ENCODE results near the gene GALNT18.

The GALNT18 gene

DNA sequence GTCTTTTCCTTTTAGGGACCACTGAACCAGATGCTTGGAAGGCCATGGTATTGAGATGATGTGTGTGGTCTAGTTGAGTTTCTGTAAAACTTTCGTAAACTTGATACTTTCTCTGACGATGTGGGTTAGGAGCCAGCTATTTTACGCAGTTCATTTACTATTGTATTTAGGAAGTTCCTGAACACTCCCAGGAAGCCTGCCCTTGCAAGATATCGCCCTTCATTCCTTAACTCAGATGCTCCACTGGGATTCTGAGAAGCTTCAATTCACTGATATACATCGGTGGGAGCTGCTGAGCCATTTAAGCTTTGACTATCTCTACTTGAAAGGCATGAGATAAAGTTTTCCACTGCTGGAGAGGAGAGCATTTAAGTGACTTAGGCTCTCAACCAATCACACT, 390.0 kb downstream of the GALNT18 start:
- no peak for DNase-seq (ENCODE audit: low read depth)

DNA sequence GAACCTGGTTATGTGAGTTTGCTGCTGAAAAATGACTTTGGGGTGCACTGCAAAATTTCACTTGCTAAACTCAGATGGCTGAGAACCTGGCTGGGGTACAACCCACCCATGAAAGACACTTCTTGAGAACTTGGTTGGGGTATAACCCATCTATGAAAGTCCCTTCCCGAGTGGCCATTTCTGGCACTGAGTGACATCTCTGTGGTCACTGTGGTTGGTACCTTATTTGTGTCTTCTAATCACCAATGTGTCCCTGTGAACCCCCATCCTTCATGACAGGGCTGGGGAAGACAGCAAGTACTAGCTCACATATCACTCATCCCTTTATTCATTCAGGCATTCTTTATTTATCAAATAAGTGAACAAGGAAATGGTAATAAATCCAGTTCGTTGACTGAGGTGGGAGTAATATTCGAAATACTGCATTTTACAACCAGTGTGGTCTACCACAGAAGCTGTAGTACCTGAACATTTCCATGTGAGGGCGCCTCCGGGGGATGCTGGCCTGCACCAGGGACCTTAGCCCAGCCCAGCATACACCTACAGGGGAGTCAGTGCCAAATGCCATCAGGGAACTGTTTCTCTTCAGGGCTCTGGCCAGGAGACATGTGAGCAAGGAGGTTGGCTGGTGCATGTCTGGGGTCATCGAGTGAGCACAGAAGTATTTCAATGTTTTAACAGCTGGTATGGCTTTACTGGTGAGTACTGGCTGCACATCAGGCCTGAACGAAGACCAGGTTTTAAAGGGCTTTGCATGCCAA, 390.8 kb downstream of the GALNT18 start:
- no peak for DNase-seq (ENCODE audit: low read depth)

DNA sequence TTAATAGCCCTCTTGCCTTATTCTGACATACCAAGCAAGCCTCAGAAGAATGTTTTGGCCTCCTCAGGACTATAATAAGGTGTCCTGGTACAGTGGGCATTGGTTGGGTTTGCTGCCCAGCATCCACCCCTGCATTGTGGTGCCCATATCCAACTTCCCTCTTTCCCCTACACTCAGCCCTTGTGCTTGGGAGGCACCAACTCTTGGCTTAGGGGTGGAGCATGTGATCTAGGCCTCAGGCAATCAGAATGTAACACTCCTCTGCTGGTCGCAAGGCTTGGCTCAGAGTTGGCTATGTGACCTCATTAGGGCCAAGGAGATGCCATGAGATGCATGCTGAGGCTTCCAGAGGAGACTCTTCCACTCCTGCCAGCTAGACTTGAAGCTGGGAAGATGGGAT, 391.7 kb downstream of the GALNT18 start:
- DNase-seq (ENCODE audit: low read depth): no peak

DNA sequence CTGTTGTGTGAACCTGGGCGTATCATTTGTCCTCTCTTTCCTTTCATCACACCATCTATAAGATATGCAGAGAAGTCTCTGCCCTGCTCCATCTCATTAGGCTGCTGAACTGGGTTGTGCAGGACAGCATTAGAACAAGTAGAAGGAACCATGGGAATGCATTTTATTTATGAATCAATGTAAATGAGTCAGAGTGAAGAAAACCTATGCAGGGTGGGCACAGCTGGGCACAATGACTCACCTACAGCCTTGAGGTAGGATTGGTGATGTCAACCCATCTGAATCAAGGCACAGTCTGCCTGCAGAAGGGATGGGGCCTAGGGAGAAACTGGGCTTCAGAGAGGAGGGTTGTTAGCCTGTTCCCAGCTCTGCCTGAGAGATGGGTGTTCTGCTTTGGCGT, 392.2 kb downstream of the GALNT18 start:
- DNase-seq (ENCODE audit: low read depth): no peak

DNA sequence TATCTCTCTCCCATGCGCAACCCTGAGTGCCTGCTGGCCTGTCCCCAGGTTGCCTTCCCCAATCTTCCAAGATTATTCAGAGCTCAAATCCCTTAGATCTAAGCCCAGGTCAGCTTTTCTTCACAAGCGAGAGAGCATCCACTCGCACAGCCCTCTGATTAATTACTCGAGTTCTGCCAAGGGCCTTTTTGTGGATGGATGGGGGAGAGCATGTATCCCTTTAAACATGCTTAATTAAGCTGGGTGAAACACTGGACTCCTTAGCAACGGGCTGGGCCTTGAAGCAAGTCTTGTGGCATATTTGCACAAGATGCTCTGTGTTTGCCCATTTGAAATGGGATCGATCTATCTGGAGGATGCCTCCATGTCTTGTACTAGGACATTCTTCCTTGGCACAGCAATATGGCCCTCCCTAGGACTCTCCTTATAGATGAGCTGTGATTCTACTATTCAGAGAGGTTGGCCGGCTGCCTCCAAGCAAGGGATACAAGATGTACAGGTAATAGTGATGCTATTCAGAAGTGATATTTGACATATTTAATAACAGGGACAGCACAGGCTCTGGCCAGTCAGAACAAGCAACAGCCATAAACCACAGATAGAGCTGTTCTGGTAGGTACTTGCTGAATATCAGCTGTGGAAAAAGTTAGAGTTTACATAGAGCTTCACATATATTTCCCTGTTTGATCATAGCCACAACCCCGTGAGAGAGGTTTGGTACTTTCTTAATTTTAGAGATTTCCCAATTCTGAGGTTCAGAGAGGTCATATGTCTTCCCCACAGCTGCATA, 394.3 kb downstream of the GALNT18 start:
- DNase-seq (ENCODE audit: low read depth): no peak

All from activated T-helper 9 cell treated with anti-CD3 and anti-CD28 coated beads, Interleukin-2, amount 50 U/mL, for 16 hours (primary cell).